Measurements from ENCODE around the gene MBD2. TPM values are rescaled to one million over a fixed set of nuclear protein-coding genes. Genes with fewer than 3 reads are reported as not detected.

Gene MBD2
- total RNA-seq, 3 donors from 2014 or later (not counting 1 experiment from before 2014, with no cell fraction given), result 74.8 to 107 (median 92.3) TPM

GRCh38 chr18:54148151-54148550 lies 76.3 kb downstream of the MBD2 start:
- H3K27me3 ChIP-seq (ENCODE audit: control insufficient read depth, insufficient read depth, low read length), result no peaks in the 10 kb centered on the region
- Mint-ChIP-seq H3K27ac (no peak overlapping the region), H3K4me3 (no peak overlapping the region), H3K9me3 (peaks cover 0 to 3% of the 10 kb centered on the region in 2 donors), H3K4me1 (peaks cover 6 to 16% of the 10 kb centered on the region in 2 donors), H3K36me3 (no peaks in the 10 kb centered on the region), H3K27me3 (ENCODE audit: low read depth in 2 of 2) (no peaks in the 10 kb centered on the region)
- ATAC-seq (no peak), DNase-seq (no peak)
- intact Hi-C loops (cut with micrococcal nuclease), result no loop called here
- TF ChIP-seq, protein P1, sequence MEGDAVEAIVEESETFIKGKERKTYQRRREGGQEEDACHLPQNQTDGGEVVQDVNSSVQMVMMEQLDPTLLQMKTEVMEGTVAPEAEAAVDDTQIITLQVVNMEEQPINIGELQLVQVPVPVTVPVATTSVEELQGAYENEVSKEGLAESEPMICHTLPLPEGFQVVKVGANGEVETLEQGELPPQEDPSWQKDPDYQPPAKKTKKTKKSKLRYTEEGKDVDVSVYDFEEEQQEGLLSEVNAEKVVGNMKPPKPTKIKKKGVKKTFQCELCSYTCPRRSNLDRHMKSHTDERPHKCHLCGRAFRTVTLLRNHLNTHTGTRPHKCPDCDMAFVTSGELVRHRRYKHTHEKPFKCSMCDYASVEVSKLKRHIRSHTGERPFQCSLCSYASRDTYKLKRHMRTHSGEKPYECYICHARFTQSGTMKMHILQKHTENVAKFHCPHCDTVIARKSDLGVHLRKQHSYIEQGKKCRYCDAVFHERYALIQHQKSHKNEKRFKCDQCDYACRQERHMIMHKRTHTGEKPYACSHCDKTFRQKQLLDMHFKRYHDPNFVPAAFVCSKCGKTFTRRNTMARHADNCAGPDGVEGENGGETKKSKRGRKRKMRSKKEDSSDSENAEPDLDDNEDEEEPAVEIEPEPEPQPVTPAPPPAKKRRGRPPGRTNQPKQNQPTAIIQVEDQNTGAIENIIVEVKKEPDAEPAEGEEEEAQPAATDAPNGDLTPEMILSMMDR (IDR thresholded peaks at IDR 0.05), result no peak
- H3K36me3 ChIP-seq (ENCODE audit: control insufficient read depth, insufficient read depth, low read length), result peaks cover 9% of the 10 kb centered on the region
- H3K4me1 ChIP-seq (ENCODE audit: control insufficient read depth, insufficient read depth, low read length), result no peaks in the 10 kb centered on the region
- no peaks in the 10 kb centered on the region for H3K9me3 ChIP-seq (ENCODE audit: control insufficient read depth, insufficient read depth, low read length)
- H3K27ac ChIP-seq (ENCODE audit: low read length), result no peak overlapping the region
- H3K4me3 ChIP-seq (ENCODE audit: low read length), result no peak overlapping the region

GRCh38 chr18:54147439-54147838 lies 77.0 kb downstream of the MBD2 start:
- DNase-seq (no peak), ATAC-seq (no peak)
- no peak overlapping the region for H3K4me3 ChIP-seq (ENCODE audit: low read length)
- H3K27ac ChIP-seq (ENCODE audit: low read length), result no peak overlapping the region
- Mint-ChIP-seq H3K27ac (no peak overlapping the region), H3K9me3 (peaks cover 0 to 3% of the 10 kb centered on the region in 2 donors), H3K4me1 (peaks cover 6 to 16% of the 10 kb centered on the region in 2 donors), H3K4me3 (no peak overlapping the region), H3K36me3 (no peaks in the 10 kb centered on the region), H3K27me3 (ENCODE audit: low read depth in 2 of 2) (no peaks in the 10 kb centered on the region)
- TF ChIP-seq, protein P1 (IDR thresholded peaks at IDR 0.05), result no peak
- intact Hi-C loops (cut with micrococcal nuclease), result no loop called here
- WGBS (ENCODE audit: insufficient coverage), result 74% methylated on average over 2 of the region's 2 CpGs
- H3K9me3 ChIP-seq (ENCODE audit: control insufficient read depth, insufficient read depth, low read length), result no peaks in the 10 kb centered on the region
- H3K27me3 ChIP-seq (ENCODE audit: control insufficient read depth, insufficient read depth, low read length), result no peaks in the 10 kb centered on the region
- H3K4me1 ChIP-seq (ENCODE audit: control insufficient read depth, insufficient read depth, low read length), result no peaks in the 10 kb centered on the region
- peaks cover 6% of the 10 kb centered on the region for H3K36me3 ChIP-seq (ENCODE audit: control insufficient read depth, insufficient read depth, low read length)

DNA sequence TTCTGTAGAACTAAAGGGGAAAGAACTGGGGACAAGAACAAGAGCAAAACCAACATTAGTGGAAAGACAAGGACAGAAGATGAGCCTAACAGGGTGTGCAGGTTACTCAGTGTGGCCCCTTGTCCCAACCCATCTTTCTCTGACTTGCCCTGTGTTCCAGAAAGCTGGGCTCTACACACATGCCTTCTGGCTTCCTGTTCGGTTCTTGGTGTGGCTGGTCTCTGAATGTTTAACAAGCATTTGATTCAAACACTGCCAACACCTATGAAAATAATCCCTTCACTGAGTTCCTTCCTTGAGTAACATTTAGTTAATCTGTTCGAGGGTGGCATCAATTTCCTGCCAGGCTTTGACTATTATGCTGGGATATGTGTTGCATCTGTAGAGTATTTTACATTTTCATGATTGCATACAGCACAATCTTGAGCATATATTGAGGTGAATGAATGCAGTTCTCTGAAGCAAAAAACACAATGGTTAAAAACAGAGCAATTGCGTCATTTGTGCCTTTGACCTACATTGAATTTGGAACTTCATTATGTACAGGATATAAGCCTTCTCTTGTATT lies 83.3 kb downstream of the MBD2 start:
- intact Hi-C loops (cut with micrococcal nuclease), result no loop called here
- Mint-ChIP-seq H3K4me1 (no peaks in the 10 kb centered on the region), H3K27me3 (ENCODE audit: low read depth in 2 of 2) (no peaks in the 10 kb centered on the region), H3K36me3 (peaks cover 10% of the 10 kb centered on the region), H3K9me3 (peaks cover 3 to 11% of the 10 kb centered on the region in 2 donors), H3K4me3 (no peak overlapping the region), H3K27ac (no peak overlapping the region)
- DNase-seq, result no peak
- no peak overlapping the region for H3K4me3 ChIP-seq (ENCODE audit: low read length)
- no peak overlapping the region for H3K27ac ChIP-seq (ENCODE audit: low read length)
- H3K9me3 ChIP-seq (ENCODE audit: control insufficient read depth, insufficient read depth, low read length), result peaks cover 6% of the 10 kb centered on the region
- TF ChIP-seq, protein P1 (IDR thresholded peaks at IDR 0.05), result no peak
- H3K27me3 ChIP-seq (ENCODE audit: control insufficient read depth, insufficient read depth, low read length), result no peaks in the 10 kb centered on the region
- H3K36me3 ChIP-seq (ENCODE audit: control insufficient read depth, insufficient read depth, low read length), result no peaks in the 10 kb centered on the region
- no peak for ATAC-seq
- H3K4me1 ChIP-seq (ENCODE audit: control insufficient read depth, insufficient read depth, low read length), result no peaks in the 10 kb centered on the region
- 97% methylated on average over 2 of the region's 3 CpGs for WGBS (ENCODE audit: insufficient coverage)

DNA sequence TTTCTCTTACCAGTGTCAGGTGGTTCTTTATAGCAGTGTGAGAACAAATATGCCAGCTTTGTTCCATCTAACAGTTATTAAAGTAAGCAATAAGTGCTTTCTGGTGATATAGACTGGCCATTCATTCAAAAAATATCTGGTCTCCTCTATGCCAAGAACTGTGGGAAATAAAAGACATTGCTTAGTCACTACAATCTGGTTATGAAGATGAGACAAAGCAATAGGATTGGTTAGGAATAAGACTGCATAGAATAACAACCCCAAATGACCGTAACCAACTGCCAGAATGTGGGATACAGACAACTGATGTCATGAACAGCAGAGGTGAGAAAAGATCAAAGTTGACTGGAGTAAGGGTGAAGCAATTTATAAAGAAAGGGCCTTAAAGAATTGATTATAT lies 83.8 kb downstream of the MBD2 start:
- intact Hi-C loops (cut with micrococcal nuclease), result no loop called here
- Mint-ChIP-seq H3K4me3 (no peak overlapping the region), H3K9me3 (peaks cover 3 to 11% of the 10 kb centered on the region in 2 donors), H3K4me1 (no peaks in the 10 kb centered on the region), H3K27me3 (ENCODE audit: low read depth in 2 of 2) (no peaks in the 10 kb centered on the region), H3K27ac (no peak overlapping the region), H3K36me3 (peaks cover 10% of the 10 kb centered on the region)
- Histone ChIP-seq H3K9me3 (ENCODE audit: control insufficient read depth, insufficient read depth, low read length) (peaks cover 6% of the 10 kb centered on the region), H3K4me1 (ENCODE audit: control insufficient read depth, insufficient read depth, low read length) (no peaks in the 10 kb centered on the region), H3K27ac (ENCODE audit: low read length) (no peak overlapping the region), H3K27me3 (ENCODE audit: control insufficient read depth, insufficient read depth, low read length) (no peaks in the 10 kb centered on the region), H3K4me3 (ENCODE audit: low read length) (no peak overlapping the region), H3K36me3 (ENCODE audit: control insufficient read depth, insufficient read depth, low read length) (no peaks in the 10 kb centered on the region)
- WGBS (ENCODE audit: insufficient coverage), result 43% methylated on average over 1 of the region's 1 CpG
- DNase-seq, result no peak
- ATAC-seq, result no peak
- TF ChIP-seq, protein P1 (IDR thresholded peaks at IDR 0.05), result no peak

Data from natural killer cell (primary cell).